Erythroblast (primary cell): ENCODE data around the gene ME3.

Source experiments
- GATA1 ChIP-seq: IDR thresholded peaks from 2 replicates; pipeline ENCODE4 v1.6.1; 2011; ENCODE audit warnings: low read depth, mild to moderate bottlenecking, control low read depth, low read length, moderate library complexity
- POLR2A ChIP-seq: IDR thresholded peaks from 2 replicates; pipeline ENCODE4 v1.6.1; 2011; ENCODE audit warnings: mild to moderate bottlenecking, low read length

DNA sequence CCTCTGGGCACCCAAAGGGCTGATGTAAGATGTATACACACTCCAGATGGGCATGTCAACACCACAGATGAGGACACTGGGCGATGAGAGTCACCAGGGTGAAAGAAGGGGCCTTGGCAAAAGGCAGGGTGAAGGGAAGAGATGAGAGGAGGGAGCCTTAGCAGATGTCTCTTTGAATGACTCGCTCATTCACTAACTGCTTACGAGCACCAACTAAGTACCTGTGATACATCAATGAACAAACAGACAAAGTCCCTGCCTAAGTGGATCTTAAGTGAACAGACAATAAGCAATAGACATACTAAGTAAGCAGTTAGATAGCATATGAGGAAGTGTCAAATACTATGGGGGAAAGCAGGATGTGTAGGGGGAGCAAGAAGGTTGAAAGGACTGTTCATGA lies 7.5 kb downstream of the ME3 start:
- TF ChIP-seq POLR2A: no peak
- no peak for TF ChIP-seq GATA1
